ENCODE measurements around the gene IL20.

DNA sequence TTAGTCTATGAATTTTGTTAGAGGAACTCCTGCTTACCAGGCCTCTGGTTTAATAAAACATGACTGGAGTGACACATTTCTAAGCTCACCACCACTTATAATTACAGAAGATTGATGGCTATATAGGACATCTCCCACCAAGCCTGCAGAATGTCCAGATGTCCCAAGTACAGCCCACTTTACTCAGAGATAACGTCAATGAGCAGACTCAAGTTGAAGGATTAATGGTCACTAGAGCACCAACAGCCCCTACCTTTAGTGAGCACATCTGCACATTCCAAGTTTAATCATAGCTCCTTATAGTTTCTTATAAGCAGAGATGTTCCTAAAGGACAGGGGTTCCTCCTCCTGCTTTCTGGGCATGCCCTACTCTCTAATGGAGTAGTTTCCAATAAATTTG, 37.4 kb upstream of the IL20 start:
- TF ChIP-seq GATA2 (IDR thresholded peaks at IDR 0.05; ENCODE audit: low read depth, low read length) (no peak), GATA3 (IDR thresholded peaks at IDR 0.05; ENCODE audit: low read depth, low read length) (no peak)

Measured in SH-SY5Y (cell line).